Pulmonary artery endothelial cell (primary cell): ENCODE measurements around the gene DTX3. TPM values are rescaled to one million over a fixed set of nuclear protein-coding genes. Genes with fewer than 3 reads are reported as not detected.

ENCODE experiments used
- DNase-seq: peaks from one replicate; pipeline ENCODE4 v3.0.0-alpha.2; 2011; ENCODE audit warnings: low read depth, low spot score
- total RNA-seq: library from RNA; depleted of rRNA; stranded (reverse); fragments of >200 nt; gene quantifications from 2 replicates; pipeline ENCODE4 v1.2.3, GENCODE V29; 2014

Gene DTX3
- total RNA-seq, 1 donor from 2014 or later = 4.8 TPM

DNA sequence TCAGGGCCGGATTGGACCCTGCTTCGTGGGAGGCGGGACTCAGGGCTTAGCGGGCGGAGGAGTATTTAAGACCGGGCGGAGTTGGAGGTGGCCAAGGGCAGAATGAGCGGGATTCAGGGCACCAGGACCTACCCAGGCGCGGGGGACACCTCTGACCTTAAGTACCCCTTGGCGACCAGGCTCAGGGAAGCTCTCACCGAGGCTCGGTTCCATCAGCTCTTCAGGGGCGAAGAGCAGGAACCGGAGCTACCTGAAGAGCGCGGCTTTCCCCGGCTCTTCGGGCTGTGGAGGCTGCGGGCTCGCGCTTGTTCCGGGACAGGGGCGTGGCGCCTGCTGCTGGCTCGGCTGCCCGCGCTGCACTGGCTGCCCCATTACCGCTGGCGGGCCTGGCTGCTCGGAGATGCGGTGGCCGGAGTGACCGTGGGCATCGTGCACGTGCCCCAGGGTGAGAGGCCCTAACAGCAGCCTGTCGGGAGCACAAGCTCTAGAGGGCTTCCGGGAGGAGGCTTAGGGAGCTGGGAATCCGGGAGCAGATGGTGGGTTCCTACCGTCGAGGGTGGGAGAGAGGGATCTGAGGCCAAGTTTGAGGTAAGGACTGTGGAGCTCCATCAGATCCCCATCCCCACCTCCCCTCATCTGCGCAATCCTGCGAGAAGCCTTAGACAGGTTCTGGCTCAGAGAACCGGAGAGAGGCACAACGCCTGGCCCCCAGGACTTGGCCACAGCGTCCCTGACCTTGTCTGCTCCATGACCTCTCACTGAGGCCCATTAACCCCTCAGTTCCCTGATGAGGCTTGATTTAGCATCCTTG lies 15.0 kb downstream of the DTX3 start:
- no peak for DNase-seq

DNA sequence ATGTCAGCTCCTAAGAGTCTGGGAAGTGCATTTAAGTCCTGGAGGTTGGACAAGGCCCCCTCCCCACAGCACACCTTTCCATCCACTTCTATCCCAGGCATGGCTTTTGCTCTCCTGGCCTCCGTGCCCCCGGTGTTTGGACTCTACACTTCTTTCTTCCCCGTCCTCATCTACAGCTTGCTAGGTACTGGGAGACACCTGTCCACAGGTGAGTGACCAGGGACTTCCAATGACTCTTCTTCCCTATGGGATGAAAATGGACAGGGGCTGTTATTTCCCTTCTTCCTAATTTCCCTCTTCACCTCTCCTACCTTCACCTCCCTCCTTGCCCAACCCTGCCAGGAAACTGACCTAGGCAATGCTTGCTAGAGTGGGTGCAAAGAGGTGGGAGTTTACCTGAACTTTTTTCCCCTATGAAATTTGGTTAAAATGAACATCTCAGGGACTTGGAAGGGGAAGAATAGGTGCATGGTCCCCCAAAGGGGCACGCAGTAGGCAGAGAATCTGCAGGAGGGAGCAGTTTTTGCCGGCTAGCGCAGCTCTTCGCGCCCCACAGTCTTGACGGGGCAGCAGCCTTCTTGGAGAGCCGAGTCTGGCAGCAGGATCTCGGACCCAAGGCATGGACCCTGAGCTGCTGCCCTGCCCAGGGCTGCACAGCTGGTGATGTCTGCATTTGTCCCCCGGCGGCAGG lies 15.8 kb downstream of the DTX3 start:
- no peak for DNase-seq

DNA sequence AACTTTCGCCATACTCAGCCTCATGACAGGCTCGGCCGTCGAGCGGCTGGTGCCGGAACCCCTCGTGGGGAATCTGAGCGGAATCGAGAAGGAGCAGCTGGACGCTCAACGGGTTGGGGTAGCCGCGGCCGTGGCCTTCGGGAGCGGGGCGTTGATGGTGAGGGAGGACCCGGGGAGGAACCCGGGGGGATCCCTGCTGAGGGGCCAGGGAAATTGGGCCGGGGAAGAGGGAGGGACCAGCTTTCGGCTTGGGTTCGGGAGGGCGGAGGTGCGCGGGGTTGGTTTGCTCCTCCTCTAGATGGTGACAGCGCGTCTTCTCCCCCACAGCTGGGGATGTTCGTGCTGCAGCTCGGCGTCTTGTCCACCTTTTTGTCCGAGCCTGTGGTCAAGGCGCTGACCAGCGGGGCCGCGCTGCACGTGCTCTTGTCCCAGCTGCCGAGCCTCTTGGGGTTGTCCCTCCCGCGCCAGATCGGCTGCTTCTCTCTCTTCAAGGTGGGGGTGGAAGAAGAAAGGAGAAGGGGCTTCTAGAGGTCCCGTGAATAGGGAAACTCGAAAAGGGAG lies 16.4 kb downstream of the DTX3 start:
- no peak for DNase-seq

DNA sequence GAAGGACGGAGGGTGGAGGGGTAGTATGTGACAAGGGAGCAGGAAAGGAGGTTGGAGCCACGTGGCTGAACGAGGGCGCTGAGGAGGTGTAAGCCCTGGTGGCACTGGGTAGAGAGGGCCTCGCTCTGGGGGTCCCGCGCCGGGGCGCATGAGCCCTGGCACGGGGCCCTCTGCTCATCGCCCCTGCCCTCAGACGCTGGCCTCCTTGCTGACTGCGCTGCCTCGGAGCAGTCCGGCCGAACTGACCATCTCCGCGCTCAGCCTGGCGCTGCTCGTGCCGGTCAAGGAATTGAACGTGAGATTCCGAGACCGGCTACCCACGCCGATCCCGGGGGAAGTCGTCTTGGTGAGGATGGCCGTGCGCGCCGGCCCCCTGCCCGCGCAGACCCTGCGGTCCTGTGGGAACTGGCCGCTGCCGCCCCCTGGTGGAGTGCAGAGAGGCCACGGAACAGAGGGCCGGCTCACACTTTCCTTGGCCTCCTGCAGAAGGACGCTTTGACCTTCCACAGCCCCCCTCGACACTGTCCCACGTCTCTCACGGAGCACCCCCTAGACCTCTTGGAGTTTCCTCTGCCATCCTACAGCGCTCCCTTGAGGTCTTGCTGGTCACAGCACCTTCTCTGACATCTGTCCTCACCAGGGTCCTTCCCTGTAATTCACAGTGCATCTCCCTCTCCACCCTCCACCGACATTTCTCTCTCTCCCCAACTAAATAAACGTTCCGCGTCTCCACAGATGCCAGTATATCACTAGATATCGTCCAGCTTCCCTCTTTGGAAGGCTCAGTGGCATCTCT lies 17.1 kb downstream of the DTX3 start:
- no peak for DNase-seq

DNA sequence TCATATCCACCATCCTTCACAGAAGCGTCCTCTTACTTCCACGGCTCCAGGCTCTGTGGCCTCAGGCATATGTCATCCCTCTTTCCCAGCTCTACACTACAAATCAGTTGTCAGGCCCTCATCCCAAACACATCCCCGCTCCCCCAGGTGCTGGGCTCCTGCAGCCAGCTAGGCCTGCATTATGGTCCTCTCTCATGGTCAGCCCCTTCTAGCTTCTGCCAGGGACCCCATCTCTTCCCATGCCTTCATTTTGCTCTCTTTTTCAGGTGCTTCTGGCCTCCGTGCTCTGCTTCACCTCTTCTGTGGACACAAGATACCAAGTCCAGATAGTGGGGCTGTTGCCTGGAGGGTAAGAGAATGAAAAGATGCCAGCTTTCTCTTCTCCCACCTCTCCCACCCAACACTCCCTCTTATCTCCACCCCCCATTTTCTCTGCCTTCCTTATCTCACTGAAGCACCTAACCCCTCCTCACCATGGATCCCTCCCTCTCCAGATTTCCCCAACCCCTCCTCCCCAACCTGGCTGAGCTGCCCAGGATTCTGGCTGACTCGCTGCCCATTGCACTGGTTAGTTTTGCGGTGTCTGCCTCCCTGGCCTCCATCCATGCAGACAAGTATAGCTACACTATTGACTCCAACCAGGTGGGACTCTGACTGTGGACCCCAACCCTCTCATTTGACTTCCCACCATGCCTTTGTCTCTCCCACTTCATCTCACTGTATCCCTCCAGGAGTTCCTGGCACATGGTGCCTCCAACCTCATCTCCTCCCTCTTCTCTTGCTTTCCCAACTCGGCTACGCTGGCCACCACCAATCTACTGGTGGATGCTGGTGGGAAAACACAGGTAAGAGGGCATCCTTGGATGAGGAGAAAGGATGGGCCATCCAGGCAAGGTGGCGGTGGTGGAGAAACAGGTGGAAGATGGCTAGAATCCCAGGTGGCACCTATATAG lies 17.9 kb downstream of the DTX3 start:
- DNase-seq = no peak

DNA sequence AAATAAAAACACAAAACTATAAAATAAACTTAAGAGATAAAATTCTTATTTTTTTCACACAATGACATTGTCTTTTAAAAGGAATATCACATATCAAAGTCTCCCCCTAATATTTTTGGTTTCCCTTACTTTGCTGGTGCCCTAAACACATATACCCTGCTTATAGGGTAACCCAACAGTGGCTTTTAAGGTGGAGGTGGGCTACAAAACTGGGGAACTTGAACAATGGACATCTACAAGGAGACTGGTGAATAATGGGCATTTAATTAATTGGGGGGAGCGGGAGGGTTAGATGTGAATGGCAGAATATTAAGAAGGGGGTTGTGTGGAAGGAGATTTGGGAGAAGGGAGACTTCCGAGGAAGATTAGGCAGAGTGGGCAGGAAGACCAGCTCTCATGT lies 18.8 kb downstream of the DTX3 start:
- no peak for DNase-seq

DNA sequence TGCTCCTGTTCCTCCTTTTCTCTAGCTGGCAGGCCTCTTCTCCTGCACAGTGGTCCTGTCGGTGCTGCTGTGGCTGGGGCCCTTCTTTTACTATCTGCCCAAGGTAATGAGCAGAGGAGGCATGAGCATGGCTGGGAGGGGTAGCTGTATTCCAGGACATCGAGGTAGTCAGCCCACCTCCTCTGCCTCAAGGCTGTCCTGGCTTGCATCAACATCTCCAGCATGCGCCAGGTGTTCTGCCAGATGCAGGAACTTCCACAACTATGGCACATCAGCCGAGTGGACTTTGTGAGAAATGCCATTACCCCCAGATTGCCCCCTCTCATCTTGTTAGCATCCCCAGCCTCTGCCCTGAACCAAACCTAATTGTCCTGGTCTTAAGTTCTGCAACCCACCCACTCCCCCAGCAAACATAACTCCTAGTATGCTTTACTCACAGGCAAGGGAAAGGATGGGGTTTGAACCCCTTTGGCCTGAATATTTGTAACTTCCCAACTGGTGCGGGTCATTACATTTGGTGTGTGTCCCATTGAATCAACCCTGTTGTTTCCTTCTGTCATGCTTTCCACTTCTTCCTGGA lies 19.3 kb downstream of the DTX3 start:
- DNase-seq = no peak

DNA sequence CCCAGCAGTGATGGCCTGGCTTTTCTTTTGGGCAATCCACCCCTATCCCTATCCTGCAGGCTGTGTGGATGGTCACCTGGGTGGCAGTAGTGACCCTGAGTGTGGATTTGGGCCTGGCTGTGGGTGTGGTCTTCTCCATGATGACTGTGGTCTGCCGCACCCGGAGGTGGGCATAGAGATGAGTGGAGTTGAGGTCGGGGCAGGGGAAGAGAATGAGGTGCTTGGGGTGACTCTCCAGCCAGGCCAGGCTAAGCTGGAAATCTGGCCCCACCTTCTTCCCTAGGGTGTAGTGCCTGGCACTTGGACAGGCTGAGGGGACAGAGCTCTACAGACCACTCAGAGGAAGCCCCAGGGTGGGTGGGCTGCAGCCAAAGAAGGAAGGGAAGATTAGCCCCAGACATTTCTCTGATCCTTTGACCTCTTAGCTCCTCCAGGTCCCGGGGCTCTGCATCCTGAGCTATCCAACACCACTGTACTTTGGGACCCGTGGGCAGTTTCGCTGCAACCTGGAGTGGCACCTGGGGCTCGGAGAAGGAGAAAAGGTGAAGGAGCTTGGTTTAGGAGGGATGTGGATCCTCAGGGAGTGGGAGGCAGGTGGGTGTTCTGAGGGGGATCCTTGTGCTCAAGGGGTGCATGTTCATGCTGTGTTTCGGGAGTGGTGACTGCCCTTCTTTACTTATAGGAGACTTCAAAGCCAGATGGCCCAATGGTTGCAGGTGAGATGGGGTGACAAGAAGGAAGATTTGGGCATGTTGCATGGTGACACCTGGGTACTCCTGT lies 20.0 kb downstream of the DTX3 start:
- DNase-seq = no peak

DNA sequence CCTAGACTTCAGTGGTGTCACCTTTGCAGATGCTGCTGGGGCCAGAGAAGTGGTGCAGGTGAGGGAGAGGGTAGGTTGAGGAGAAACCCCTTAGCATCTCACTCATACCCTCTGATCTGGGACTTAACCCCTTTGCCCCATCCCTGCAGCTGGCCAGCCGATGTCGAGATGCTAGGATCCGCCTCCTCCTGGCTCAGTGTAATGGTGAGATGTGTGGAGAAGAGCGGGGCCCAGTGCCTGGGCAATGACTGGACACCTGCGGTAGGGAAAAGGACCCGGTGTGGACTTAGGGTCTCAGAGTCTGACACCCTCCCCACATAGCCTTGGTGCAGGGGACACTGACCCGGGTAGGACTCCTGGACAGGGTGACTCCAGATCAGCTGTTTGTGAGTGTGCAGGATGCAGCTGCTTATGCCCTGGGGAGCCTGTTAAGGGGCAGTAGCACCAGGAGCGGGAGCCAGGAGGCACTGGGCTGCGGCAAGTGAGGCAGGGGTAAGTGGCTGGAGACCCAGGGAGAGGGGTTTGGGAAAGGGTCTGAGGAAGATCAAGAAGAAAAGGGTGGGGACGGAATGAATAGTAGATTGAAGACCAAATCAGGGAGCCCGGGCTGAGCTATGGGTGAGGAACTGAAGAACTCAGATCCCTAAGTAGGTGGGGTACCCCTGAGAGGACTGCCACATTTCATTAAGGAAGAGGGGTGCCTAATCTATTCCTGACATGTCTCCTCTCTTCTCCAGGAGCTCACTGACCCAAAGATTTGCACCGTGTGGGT lies 20.8 kb downstream of the DTX3 start:
- no peak for DNase-seq

DNA sequence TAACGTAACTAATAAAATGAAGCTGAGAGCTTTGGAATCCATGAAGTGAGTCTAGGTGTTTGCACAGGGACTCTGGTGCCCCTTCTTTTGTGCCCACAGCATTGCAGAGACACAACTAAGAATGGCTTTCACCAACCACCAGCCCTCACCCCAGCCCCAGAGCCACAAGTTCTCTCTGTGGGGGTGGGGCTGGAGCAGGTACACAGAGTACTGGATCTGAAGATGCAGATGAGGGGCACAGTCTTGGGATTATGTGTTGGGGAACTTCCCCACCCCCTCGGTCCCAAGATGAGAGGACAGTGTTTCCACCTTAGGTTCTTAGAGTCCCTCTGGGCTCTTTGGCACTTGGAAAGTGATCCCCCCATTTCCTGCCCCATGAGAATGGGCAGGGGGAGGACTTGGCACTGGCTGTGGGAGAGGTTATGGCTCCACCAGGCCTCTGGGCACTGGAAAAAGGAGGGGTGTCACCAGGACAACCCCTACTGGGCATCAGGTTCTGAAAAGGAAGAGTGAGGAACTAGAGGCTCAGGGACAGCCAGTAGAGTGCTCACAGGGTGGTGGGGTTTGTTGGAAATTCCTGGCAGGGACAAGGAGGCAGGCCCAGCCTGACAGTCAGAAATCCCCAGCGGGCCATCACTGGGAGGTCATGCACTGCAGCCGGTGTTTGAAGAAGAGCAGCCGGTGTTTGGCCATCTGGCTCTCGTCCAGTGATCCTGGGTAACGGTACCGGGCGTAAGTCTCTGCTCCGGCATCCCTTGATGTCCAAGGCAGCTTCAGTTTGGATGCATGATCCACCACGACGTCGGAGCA lies 21.7 kb downstream of the DTX3 start:
- DNase-seq = no peak

DNA sequence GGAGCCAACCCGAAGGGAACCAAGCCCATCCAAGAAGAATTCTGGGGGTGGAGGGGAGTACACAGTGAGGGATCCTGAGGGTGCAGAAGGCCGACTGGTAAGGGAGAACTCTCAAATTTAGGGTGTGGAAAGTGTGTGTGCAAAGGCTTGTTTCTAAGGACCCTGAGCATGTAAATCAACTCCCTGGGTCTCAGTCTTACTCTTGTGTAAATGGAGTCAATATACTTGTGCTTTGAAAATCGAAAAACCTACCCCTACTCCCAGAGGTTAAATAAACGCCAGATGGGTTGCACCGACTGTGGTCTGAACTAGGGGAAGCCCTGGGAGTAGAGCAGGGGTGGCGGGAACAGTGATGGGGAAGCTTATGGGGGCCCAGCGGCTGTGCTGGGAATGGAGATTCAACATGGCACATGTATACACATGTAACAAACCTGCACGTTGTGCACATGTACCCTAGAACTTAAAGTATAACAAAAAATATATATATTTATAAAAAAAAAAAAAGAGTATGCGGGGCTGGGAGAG lies 22.4 kb downstream of the DTX3 start:
- no peak for DNase-seq

DNA sequence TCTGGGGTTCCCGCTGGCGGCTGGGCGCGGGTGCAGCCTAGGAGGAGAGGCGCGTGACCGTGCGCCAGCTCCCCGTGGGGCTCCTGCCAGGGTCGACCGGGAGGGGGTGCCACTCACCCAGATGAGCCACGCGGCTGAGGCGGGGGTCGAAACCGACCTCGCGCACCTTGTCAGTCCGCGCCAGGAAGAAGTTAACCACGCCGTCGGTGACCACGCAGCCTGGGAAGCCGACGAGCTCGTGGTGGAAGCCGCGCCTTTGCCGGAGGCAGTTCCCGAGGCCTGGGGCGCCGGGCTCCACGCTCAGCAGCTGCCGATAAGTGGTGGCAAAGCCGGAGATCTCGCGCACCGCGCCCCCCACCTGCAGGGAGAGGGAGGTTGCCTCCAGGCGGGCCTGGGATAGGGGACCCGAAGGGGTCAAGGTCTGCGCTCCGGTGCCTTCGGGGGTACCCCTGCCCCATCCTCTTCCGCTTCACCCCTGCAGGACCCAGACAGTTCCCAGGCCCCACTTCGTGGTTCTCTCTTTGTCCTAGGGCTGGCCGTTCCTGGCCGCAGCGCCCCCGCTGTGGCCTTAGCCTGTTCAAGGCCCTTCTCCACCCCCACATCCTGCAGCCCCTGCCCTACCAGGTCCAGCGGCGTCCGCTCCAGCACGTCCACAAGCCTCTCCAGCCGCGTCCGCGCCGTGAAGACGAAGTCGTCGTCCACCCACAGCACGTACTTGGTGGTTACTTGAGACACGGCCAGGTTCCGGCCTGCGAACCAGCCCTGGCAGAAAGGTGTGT lies 23.1 kb downstream of the DTX3 start:
- DNase-seq = no peak

DNA sequence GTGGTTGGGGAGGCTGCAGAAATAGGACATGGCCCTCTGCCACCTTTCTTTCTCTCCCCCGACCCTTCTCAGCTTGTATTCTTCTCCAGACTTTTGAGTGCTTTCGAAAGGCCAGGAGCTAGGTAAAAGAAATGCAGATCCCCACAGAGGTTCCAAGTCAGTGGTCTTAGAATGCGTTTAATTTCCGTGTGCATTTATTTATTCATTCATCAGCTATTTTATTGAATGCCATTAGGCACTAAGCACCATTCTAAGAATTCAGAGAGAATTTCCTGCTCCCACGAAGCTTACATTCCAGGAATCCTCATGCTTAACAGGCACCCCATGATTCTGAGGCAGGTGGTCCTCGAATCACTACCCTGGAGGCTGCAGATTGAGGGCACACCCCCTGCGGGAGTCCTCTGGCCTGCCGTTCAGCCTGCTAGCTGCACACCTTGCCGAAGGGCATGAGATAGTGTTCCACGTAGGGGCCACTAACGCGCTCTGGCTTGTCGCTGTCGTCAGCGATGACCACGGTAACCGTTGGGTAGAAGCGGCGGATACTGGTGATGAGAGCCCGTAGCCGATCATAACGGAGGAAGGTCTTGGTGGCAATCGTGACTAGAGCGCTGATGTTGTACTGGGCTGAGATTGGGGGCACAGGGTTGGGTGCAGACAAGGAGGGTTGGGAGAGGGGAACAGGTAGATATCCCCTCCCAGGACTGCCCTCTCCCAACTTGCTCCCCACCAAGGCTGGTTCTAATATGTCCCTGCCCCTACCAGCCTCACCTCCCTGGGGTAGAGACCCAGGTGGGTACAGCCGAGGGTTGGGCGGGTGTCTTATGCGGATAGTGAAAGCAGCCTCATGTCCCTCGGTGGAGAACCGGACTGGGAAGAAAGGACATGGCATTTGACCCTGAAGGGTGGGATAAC lies 23.9 kb downstream of the DTX3 start:
- DNase-seq = no peak

DNA sequence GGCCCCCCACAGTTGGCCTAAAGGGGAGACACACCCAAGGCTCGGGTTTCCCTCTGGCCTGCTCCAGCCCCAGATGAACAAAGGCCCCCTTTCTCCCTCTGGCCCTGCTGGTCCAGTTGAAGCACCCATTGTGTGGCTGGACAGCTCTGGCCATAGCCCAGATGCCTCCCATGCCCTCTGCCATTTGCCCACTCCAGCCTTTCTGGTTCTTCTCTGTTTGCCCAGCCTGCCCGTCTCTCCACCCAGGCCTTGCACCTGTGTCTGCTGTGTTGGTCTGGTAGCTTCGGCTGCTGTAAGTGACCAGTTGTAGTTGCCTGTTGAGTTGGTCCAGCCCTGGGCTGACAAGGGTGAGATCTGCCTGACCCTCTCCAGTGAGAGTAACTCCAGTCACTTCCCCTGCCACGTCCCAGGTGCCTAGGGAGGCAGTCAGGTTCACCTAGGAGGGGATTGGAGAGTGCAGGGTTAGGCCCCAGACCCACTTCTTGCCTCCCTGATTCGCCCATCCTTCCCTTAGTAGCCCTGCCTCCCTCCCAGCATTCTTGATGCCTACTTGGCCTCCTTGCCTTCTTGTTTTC lies 25.4 kb downstream of the DTX3 start:
- no peak for DNase-seq

DNA sequence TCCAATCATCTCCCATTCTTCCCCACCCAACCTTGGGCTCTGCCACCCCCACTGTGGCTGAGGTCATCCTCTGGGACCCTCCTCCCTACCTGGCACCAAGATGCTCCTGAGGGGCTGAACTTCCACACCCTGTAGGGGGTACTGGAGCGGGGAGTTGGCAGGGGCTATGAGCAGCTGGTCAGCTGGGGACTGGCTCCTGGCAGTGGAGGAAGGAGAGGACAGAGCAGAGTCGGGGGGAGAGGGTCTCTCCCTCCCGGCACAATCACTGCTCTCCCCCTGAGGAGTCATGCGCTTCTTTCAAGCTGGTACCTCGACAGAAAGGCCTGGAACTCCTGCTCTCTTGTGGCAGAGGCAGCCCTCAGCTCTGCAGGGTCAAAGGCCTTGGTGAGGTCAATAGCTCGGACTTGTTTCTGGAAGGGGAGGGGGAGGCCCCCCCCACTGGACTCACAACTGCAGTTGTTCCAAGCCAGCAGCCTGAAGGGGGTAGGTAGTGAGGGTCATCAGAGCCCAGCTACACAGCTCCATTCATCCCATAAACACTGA lies 26.3 kb downstream of the DTX3 start:
- no peak for DNase-seq
